GM12864 (cell line): ENCODE measurements around the gene GNA12.

Source experiments
- DNase-seq: peaks from one replicate; pipeline ENCODE4 v3.0.0-alpha.2; 2011; ENCODE audit warnings: low read depth
- H3K4me3 ChIP-seq: 2 replicates; pipeline ENCODE4 v1.5.1; 2011; ENCODE audit warnings: mild to moderate bottlenecking, low read depth, low read length, control low read depth
- CTCF ChIP-seq: IDR thresholded peaks from 2 replicates; pipeline ENCODE4 v1.5.1; 2011; ENCODE audit warnings: low read depth, mild to moderate bottlenecking, moderate library complexity, low read length, control low read depth, inconsistent platforms; ENCODE audit errors: missing control alignments

Gene GNA12

GRCh38 chr7:2782565-2782964, 61.5 kb downstream of the GNA12 start:
- TF ChIP-seq CTCF, result no peak
- no peak for DNase-seq
- H3K4me3 ChIP-seq, result no peak overlapping the region

- TF ChIP-seq CTCF, result no peak
- DNase-seq, result no peak
- H3K4me3 ChIP-seq, result no peak overlapping the region
These were observed 62.0 kb downstream of the GNA12 start for GRCh38 chr7:2782121-2782520.

- TF ChIP-seq CTCF, result no peak
- no peak overlapping the region for H3K4me3 ChIP-seq
- DNase-seq, result no peak
These were observed 62.5 kb downstream of the GNA12 start for GRCh38 chr7:2781636-2782035.

- no peak for DNase-seq
- no peak overlapping the region for H3K4me3 ChIP-seq
- no peak for TF ChIP-seq CTCF
These were observed 65.1 kb downstream of the GNA12 start for GRCh38 chr7:2779051-2779450.

GRCh38 chr7:2777898-2778535, 66.1 kb downstream of the GNA12 start:
- DNase-seq, result no peak
- TF ChIP-seq CTCF, result no peak
- H3K4me3 ChIP-seq, result no peak overlapping the region

- DNase-seq, result no peak
- TF ChIP-seq CTCF, result no peak
- H3K4me3 ChIP-seq, result no peak overlapping the region
These were observed 67.7 kb downstream of the GNA12 start for GRCh38 chr7:2776401-2776800.

- TF ChIP-seq CTCF, result no peak
- DNase-seq, result no peak
- no peak overlapping the region for H3K4me3 ChIP-seq
These were observed 68.3 kb downstream of the GNA12 start for GRCh38 chr7:2775785-2776184.
